Activated CD8-positive, alpha-beta memory T cell treated with anti-CD3 and anti-CD28 coated beads, Interleukin-2, amount 50 U/mL, for 24 hours (primary cell): ENCODE data around the gene SIVA1.

Source experiments
- DNase-seq: peaks from one replicate; pipeline ENCODE4 v3.0.0-alpha.2; 2020; ENCODE audit errors: extremely low read depth

Gene SIVA1

DNA sequence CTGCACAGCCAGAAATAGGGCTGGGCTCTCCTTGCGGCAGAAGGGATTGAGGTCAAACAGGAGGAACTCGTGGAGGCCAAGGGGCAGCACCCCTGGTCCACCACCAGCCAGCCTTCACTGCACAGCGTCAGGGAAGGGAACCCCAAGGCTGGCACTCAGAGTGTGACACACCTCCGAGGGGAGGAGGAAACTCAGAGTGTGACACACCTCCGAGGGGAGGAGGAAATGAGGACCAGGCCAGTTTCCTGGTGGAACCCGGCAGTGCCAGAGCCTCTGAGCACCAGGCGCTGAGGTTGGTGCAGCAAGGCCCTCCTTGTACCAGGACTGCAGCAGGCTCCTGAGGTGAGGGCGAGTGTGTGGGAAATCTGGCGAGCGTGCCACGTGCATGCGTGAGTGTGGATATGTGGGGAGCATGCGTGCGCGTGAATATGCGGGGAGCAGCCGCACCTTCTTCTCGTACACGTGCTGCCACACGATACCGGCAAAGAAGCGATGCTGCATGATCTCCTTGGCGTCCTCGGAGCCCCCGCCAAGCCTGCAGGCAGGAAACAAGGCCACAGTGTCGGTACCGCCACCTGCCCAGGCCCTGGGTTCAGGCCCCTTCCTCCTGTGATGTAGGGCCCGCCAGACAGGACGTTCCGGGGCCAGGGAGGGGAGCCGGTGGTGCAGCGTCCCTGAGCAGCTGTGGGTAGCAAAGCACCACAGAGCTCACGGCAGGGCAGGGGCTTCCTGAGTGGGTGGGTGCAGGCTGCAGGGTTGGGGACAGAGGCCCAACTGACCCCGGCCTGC is 19.2 kb downstream of the SIVA1 start:
- no peak for DNase-seq

DNA sequence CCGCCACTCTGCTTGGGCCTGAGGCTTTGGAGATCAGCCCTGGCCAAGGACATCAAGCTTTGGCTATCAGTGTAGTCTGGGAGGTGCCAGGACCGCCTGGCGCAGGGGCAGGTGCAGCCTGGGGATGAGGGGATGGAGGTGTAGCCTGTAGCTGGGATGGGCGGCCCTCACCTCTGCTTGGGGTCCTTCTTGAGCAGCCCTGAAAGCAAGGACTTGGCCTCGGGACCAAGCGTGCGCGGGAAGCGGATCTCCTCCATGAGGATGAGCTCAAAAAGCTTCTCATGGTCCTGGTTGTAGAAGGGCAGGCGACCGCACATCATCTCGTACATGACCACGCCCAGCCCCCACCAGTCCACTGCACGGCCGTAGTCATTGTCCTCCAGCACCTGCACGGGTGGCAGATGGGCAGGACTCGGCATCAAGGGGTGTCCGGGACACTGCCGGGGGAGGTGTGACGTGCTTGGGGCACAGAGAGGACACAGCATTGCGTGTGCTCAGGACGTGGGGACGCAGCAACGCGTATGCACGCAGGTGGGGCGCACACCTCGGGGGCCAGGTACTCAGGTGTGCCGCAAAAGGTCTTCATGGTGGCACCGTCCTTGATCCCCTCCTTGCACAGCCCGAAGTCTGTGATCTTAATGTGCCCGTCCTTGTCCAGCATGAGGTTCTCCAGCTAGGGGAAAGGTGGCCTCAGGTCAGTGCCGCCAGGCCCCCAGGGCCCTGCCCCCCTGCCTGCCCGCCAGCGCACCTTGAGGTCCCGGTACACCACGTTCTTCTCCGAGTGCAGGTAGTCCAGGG is 20.0 kb downstream of the SIVA1 start:
- no peak for DNase-seq

DNA sequence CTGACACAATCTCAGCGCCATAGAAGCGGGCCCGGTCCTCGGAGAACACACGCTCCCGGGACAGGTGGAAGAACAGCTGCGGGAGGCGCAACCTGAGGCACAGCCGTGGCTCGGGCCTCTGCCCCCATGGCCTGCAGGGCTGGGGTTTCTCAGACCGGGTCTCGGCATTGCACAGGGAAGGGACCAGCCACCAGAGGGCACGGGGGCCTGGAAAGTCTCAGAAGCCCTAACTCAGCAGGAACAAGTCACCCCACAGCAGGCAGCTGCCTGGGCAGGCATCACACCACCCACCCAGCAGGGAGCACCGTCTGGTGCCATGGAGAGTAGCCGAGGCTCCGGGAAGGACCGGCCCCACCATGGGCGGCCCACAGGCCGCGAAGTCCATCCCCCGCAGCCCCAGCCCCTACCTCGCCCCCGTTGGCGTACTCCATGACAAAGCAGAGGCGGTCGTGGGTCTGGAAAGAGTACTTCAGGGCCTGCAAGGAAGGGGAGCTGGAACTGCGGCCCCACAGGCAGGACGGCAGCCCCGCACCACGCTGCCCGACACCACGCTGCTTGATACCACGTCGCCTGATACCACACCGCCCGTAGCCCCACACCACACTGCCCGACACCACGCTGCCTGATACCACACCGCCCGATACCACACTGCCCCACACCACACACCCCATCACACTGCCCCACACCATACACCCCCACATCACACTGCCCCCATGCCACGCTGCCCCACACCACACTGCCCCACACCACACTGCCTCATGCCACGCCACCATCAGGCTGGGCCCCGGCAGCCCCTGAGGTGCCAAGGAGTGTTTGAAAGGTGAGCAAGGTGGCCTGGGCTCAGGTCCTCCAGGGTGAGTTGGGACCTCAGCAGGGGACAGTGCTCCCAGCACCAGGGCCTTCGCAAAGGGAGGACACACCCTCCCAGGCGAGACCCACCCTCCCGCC is 20.8 kb downstream of the SIVA1 start:
- DNase-seq = no peak

DNA sequence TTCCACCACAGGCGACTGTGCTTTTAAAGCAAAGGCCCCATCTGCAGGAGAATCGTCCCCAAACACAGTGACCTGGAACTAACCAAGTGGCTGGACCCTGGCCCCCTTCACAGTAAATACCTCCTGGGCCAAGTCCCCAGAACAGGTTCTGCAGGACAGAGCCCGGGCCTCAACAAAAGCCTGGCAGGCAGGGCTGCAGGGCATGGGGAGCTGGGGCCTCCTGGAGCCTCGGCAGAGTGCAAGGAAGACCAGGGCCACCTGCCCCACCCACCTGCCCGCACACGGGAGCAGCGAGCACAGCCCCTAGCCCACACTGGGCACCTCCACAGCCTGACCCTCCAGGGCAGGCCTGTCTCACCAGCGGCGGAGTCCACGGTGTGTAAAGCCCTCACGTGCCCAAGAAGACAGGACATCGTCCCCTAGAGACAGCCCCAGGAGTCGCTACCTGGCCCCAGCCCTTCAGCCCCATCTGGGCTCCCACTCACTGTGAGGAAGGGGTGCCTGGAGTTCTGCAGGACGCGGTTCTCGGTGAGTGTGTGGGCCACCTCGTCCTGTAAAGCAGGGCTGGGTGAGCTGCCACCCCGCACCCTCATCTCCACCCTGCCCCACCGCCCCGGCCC is 21.6 kb downstream of the SIVA1 start:
- DNase-seq = no peak

DNA sequence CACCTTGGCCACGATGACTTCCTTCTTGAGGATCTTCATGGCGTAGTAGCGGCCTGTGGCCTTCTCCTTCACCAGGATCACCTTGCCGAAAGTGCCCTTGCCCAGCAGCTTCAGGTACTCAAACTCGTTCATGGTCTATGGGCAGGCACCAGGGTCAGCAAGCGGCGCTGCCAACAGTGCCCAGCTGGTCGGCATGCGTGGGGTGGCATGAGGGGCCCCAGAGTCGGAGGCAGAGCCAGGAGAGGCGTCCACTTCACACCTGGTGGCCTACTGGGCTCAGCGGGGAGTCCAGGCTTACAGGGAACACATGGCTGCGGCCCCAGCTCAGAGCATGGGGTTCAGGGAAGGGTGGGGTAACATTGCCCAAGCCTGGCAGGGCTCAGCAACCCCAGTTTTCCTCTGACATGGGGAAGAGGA is 22.1 kb downstream of the SIVA1 start:
- DNase-seq = no peak

DNA sequence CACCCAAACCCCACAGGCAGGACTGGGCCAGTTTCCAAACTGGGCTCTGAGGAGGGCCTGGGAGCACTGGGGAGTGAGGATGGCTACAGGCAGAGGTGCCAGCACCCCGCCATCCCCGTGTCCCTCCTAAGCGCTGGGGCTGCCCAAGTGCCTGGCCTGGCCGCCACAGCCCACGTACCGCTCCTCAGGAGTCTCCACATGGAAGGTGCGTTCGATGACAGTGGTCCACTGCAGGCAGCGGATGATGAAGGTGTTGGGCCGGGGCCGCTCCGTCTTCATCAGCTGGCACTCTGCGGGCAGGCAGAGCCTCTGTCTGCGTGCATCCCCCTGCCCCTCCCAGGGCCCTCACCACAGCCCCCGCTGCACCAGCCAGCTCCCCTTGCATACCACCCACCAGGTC is 23.5 kb downstream of the SIVA1 start:
- no peak for DNase-seq

DNA sequence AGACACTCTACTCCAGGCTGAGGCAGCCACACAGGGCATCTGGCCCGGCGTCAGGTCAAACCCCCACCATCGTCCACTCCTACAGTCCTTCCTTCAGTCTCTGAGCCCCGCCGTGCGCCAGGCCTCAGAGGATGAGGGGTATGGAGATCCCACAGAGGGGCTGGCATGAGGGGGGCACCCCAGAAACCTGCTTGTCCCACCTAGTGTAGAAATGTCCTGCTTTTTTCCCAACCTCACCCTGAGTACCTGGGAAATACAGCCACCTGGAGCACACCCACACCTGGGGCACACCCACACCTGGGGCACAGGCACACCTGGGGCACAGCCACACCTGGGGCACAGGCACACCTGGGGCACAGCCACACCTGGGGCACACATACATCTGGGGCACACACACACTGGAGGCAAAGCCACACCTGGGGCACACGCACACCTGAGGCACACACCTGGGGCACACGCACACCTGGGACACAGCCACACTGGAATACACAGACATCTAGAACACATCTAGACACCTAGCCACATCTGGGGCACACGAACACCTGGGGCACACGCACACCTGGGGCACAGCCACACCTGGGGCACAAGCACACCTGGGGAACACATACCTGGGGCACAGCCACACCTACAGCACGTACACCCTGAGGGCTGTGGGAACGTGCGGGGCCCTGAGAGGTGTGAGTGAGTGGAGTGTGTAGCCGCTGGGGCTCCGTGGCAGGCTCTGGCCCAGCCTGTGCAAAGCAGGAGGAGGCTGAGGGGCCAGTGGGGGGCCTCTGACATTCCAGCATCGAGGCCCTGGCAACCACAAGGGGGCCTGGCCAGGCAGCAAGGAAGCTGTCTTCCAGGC is 24.2 kb downstream of the SIVA1 start:
- DNase-seq = no peak

DNA sequence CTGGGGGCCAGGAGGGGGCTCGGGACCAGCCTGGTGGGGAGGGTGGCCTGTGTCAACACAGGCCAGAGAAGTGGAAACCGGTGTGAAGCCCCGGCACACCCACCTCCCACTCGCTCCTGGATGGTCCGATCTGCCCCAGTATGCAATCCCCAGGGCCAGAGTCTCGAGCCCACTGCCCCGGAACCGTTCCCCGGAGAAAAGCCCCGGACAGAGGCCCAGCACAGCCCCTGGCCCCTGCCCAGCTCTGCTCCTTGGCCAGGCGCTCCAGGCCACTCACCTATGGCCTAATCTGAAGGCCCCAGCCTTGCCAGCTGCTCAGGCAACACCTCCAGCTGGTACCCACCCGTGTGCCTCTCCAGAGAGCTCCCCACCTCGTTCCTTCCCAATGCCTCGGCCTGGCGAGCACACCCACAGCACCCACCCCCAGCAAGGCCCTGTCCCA is 24.9 kb downstream of the SIVA1 start:
- no peak for DNase-seq

DNA sequence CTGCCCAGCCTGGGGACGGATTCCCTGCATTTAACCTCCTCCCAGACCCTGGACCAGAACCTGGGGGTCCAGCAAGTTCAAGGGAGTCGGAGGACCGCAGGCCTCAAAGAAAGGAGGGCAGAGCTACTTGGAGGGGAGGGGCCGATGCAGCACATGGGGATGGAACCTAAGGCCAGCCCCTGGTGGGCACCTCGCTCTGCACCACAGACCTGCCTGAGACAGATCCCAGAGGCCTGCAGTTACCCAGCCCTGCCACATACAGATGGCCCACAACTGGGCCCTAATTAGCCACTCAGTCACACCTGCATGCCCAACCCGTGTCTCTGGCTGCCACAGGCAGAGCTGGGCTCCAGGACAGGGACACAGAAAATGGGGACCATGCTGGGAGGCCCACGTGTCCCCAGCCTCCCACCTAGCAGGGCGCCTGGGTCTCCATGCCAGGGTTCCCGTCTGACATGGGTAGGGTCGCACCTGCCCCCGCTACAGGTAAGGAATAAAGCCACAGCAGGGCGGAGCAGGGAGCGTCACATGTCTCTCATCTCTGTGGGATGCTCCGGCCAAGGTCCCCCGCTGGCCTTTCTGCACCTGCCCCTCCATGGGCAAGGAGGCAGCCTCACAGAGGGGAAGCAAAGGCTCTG is 25.9 kb downstream of the SIVA1 start:
- DNase-seq = no peak

DNA sequence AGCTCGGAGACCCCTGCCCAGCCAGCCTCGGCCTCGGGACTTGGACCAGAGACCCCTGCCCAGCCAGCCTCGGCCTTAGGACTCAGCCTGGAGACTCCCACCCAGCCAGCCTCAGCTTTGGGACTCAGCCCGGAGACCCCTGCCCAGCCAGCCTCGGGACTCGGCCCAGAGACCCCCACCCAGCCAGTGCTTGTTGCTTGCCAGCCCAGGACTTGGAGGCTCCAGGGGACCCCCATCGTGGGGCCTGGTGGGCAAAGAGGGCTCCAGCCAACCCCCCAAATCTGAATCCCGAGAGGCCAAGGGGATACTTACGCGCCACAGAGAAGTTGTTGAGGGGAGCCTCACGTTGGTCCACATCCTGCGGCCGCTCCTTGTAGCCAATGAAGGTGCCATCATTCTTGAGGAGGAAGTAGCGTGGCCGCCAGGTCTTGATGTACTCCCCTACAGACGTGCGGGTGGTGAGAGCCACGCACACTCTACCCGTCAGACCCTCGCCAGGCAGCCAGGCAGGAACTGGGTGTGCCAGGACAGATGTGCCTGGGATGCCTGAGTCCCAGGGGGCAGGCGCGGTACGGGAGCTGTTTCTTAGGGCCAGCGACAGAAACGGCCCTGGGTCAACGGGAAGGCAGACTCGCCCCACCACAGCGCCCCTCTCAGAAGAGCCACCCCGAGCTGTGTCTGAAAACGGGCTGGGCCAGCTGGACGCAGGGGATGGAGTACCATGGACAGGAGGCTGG is 27.0 kb downstream of the SIVA1 start:
- no peak for DNase-seq

DNA sequence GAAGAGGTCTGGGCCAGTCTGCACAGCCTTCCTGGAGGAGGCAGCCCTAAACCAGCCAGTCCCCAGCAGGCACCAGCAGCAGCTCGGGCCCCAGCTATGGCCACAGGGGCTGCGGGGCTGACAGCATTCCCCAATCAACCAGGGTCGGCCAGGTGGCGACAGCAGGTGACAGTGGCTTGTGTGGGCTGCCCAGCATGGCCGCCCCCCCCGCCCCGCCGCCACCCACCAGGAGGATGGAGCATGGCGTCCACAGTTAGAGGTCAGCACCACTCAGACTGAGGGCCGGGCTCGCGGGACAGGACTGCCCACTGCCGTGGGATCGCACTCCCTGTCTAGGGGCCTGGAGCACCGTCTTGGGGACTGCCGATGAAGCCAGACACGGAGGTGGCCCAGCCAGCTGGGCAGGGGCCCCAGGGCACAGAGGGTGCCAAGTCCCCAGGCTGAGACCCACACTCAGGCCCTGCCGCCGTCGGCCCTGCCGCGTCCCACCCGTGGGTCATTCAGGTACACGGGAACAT is 27.6 kb downstream of the SIVA1 start:
- DNase-seq = no peak

DNA sequence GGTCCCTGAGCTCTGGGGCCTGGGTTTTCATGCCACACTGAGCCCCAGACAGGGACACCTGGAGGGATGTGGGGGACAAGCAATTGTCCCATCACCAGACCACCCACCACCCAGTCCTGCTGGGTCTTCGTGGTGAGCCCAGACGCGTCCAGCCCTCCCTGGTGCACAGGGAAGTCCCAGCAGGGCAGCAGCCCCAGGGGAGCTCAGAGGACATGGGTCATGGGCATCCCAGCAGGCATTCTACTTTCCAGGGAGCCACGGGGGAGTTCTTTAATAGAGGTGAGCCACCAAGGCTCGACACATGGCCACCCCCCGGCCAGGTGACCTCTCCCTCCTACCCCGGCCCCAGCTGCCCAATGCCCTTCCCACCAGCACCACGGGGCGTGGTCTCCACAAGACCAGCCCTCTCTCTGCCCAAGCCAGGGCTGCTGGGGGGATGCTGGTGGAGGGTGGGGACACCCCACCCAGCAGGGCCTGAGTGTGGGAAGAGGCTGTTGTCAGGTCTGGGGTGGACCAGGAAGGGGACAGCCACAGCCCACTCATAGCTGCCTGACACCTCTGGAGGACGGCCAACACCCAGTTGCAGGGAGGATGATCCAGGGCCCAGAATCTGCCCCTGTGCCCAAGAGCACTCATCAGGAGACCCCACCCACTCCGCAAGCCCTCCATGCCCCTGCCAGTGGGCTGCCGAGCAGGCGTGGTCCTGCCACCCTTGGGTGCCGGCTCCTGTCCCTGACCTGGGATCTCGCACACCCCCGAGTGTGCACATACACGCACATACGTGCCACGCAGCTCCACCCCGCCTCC is 28.5 kb downstream of the SIVA1 start:
- no peak for DNase-seq

DNA sequence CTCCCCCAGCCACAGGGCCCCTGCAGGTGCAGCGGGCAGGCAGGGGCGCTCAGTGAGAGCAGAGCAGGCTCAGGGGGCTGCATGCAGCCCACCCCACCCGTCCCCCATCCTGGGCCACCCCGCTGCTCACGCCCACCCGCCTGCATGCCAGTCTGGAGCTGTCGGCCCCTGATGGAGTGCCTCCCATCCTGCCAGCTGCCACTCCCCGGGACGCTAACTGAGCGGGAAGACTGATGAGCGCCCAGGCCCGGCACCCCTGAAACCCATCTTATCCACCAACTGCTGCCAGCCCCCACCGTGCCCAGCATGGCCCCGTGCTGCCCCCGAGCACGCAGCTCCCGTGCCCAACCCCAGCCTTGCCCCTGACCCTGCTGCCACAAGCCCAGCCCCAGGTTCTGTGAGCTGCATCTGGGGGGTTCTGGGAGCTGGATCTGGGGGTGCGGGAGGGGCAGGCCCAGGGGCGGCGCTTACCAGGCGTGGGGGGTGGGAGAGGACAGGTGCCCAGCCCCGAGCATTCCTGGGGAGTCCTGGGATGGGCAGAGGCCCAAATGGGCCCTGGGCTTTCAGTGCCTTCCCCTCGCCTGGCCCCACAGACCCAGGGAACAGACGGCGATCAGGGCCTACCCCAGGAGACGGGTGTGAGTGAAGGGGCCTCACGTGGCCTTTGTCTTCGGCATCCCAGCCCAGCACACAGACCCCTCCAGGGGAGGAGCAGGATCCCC is 29.3 kb downstream of the SIVA1 start:
- no peak for DNase-seq

DNA sequence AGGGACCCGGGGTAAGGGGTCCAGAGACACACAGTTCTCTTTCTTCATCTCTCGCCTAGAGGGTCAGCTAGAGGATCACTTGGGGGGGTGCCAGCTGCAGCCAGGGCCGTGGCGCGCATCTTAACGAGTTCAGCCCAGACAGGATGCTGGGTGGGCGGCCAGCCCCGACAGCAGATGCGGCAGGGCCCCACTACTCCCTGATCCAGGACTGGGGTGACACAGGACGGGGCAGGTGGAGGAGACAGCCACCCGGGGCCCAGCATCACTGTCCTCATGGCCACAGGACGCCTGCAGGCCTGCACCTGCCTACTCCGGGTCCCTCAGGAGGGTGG is 29.8 kb downstream of the SIVA1 start:
- no peak for DNase-seq

DNA sequence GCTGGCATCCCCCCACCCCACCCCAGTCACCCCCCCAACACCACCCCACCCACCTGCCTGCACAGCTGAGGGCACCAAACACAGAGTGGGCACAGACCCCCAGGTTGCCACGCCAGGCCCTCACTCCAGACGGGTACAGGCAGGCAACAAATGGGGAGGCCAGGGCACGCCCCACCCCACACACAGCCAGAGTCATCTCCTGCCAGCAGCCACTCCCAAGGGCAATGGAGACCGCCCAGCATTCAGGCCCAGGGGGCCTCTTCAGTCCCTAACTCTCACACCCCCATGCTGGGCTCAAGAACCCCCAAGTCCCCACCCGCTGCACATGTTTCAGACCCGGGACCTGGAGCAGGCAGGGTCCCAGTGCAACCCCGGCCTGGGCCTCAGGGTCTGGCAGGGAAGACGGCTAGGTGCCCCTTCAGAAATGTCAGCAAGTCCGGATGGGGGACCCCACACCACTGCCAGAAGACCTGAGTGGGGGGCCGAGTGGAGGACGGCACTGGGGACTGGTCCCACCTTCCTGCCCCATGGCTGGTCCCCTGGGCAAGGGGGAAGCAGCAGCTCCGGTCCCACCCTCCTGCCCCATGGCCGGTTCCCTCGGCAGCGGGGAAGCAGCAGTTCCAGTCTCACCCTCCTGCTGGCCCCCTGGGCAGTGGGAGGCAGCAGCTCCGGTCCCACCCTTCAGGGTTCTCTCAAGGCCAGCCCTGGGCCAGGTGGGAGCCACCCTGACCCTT is 30.7 kb downstream of the SIVA1 start:
- DNase-seq = no peak

DNA sequence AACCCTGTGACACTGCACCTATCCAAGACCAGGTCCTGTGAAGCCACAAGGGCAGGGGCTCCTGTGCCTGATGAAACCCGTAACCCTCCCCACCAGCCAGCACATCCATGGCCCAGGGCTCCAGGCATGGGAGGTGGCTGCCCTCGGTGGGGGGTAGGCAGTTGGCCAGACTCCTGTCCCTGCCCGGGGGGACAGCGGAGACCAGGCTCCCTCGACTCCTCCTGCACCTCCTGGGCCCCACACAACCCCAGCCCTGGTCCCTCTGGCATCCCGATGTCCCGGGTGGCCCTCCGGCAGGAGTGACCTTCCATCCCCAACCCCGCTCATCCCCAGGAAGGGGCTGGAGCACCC is 31.2 kb downstream of the SIVA1 start:
- no peak for DNase-seq
